Rectal smooth muscle tissue (tissue), 1 donor: ENCODE measurements around the gene ITGA7.
A peak's percentile ranks its signal among the peaks of the same experiment; 100 is the strongest.
"Not testable (repeated sequence)": the region's sequence is repeated elsewhere in the genome, so short reads cannot be mapped to it uniquely, and the experiment has no call there.

Source experiments
- H3K27ac ChIP-seq: one replicate; pipeline ENCODE4 v1.7.0; 2013; ENCODE audit warnings: low read depth, low read length, inconsistent platforms
- H3K27me3 ChIP-seq: one replicate; pipeline ENCODE4 v1.7.0; 2013; ENCODE audit warnings: low read length; ENCODE audit not compliant: control insufficient read depth, insufficient read depth
- H3K36me3 ChIP-seq: one replicate; pipeline ENCODE4 v1.7.0; 2013; ENCODE audit warnings: low read length; ENCODE audit not compliant: control insufficient read depth, insufficient read depth
- H3K4me1 ChIP-seq: one replicate; pipeline ENCODE4 v1.7.0; 2013; ENCODE audit warnings: low read length; ENCODE audit not compliant: control insufficient read depth, insufficient read depth
- H3K4me3 ChIP-seq: one replicate; pipeline ENCODE4 v1.7.0; 2013; ENCODE audit warnings: low read length
- H3K9ac ChIP-seq: one replicate; pipeline ENCODE4 v1.7.0; 2013; ENCODE audit warnings: low read length

ITGA7 gene

DNA sequence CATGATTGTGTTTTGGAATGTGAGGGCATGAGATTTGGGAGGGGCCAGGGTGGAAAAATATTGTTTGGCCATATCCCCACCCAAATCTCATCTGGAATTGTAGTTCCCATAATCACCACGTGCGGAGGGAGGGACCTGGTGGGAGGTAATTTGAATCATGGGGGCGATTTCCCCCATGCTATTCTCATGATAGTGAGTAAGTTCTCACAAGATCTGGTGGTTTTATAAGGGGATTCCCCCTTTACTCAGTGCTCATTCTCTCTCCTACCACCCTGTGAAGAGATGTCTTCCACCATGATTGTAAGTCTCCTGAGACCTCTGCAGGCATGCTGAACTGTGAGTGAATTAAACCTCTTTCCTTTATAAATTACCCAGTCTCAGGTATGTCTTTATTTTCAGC, 55.4 kb downstream of the ITGA7 start:
- H3K36me3 ChIP-seq = no peaks in the 10 kb centered on the region
- H3K4me3 ChIP-seq = no peak overlapping the region
- no peaks in the 10 kb centered on the region for H3K27me3 ChIP-seq
- no peaks in the 10 kb centered on the region for H3K4me1 ChIP-seq
- H3K27ac ChIP-seq = no peak overlapping the region
- H3K9ac ChIP-seq = no peak overlapping the region

DNA sequence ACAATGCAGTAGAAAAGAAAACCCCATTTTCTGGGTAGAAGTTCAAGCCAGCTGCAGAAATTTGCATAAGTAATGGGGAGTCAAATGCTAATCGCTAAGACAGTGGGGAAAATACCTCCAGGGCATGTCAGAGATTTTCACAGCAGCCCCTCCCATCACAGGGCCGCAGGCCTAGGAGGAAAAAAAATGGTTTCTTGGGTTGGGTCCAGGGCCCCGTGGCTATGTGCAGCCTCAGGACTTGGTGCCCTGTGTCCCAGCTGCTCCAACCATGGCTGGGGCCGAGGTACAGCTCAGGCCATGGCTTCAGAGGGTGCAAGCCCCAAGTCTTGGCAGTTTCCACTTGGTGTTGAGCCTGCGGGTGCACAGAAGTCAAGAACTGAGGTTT, 56.4 kb downstream of the ITGA7 start:
- Histone ChIP-seq H3K27ac (no peak overlapping the region), H3K4me1 (peaks cover 3% of the 10 kb centered on the region), H3K27me3 (no peaks in the 10 kb centered on the region), H3K4me3 (no peak overlapping the region), H3K36me3 (no peaks in the 10 kb centered on the region), H3K9ac (no peak overlapping the region)

DNA sequence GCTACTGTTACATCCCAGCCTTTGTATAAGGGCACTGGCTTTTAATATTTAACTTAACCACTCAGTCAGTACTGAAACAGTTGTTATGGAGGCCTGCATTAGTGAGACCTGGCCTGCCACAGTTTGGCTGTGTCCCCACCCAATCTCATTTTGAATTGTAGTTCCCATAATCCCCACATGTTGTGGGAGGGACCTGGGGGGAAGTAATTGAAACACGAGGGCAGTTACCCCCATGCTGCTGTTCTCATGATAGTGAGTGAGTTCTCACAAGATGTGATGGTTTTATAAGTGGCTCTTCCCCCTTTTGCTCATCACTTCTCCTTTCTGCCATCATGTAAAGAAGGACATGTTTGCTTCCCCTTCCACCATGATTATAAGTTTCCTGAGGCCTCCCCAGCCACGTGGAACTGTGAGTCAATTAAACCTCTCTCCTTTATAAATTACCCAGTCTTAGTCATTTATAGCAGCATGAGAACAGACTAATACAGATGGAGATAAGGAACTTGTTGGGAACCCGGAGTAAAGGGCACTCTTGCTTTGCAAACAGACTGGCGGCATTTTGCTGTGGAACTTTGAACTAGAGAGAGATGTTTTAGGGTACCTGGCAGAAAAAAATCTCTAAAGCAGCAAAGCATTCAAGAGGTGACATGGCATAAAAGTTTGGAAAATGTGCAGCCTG, 56.9 kb downstream of the ITGA7 start:
- not testable (repeated sequence) for H3K27me3 ChIP-seq, H3K36me3 ChIP-seq, H3K9ac ChIP-seq, H3K4me3 ChIP-seq, H3K27ac ChIP-seq, H3K4me1 ChIP-seq

DNA sequence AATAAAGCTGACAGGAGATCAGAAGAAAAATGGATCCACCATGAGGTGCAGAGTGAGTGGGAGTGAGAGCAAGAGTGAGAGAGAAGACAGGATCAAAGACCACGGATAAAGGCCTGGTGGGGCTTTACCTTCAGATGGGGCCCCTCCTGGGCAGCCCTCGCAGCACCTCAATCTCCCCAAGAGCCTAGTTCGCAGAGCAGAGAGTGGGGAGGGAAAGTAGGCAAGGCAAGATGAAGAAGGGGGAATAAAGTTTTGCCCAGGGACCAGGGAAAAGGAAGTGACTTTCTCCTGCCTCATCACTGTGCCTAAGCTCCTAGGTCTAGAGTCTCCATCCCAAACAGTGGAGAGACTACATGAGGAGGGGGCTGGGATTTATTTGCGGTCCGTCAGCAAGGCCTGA, 60.7 kb downstream of the ITGA7 start:
- Histone ChIP-seq H3K4me1 (peaks cover 3% of the 10 kb centered on the region), H3K9ac (no peak overlapping the region), H3K4me3 (no peak overlapping the region), H3K27me3 (no peaks in the 10 kb centered on the region), H3K36me3 (no peaks in the 10 kb centered on the region), H3K27ac (peak overlapping the region; percentile 75)

DNA sequence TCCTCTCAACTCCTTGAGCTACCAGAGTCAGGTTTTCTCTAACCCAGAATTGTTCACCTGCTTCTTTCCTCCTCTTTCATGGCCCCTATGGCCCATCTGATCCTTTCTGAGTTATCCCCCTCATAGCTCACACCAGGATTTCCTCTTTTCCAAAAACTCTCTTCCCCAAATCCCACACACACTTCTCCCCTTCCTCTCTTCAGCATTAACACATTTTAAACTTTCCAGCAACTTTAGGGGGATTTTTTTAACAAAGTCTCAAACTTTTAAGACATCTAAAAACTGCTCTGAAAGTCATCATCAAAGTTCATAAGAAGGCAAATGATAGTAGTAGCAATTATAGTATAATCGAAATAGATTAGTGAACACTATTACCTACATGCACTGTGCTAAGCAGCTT, 63.1 kb downstream of the ITGA7 start:
- H3K9ac ChIP-seq = no peak overlapping the region
- no peak overlapping the region for H3K27ac ChIP-seq

DNA sequence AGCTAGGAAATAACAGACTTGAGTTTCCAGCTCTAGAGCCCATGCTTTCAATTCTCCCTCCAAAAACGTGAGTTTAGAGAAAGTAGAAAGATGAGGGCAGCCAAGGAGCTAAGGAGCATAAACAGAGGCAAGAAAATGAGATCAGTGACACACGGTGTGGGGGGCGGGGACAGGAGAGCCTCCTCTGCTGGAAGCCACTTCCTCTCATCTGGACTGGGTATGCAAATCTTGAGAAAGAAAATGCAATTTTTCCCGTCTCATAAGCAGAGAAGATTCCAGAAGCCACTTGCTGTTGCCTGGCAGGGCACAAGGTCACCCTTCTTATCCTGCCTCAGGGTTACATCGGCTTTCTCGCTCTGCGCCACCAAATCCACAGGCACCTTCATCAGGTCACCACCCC, 65.0 kb downstream of the ITGA7 start:
- H3K36me3 ChIP-seq = no peaks in the 10 kb centered on the region
- H3K9ac ChIP-seq = no peak overlapping the region
- H3K4me3 ChIP-seq = no peak overlapping the region
- no peaks in the 10 kb centered on the region for H3K27me3 ChIP-seq
- peaks cover 3% of the 10 kb centered on the region for H3K4me1 ChIP-seq
- no peak overlapping the region for H3K27ac ChIP-seq

More for the DNA sequence above, 63.1 kb downstream of the ITGA7 start:
- peaks cover 3% of the 10 kb centered on the region for H3K4me1 ChIP-seq
- H3K36me3 ChIP-seq = no peaks in the 10 kb centered on the region
- no peaks in the 10 kb centered on the region for H3K27me3 ChIP-seq
- no peak overlapping the region for H3K4me3 ChIP-seq

DNA sequence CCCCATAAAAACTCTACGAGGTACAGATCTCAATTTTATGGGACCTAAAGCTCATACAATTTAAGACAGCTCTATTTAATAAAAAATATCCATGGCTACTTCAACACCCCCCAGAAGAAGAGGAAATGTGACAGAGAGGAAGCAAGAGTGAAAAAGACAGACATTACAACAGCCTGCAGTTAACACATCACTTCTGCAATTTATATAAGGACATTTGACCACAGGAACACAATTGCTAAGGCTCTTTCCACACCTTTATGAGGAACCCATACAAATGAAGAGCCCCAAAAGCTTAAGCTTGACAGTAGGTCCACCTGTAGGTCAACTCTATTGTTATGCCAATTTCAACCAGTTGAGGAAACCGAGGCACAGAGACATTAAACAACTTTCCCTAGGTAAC, 65.4 kb downstream of the ITGA7 start:
- Histone ChIP-seq H3K9ac (no peak overlapping the region), H3K4me3 (no peak overlapping the region), H3K4me1 (peaks cover 3% of the 10 kb centered on the region), H3K27ac (no peak overlapping the region), H3K36me3 (no peaks in the 10 kb centered on the region), H3K27me3 (no peaks in the 10 kb centered on the region)

DNA sequence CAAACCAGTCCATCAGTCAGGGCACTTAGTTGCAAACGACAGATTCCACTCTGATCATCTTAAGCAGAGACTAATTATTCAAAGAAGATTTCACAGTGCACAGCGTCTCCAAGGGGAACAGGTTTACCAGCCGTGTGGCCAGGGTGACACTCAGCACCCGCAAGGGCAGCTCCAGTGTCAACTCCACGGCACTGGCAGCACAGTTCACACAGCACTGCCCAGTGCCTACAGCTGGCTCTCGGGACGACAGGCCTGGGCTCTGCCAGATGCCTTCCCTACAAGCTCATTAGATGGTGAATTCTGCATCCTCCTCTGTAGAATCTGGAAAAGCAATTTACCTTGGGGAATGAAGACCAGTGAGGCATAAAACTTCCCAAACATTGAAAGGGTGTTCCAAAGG, 66.1 kb downstream of the ITGA7 start:
- H3K9ac ChIP-seq = no peak overlapping the region
- peaks cover 3% of the 10 kb centered on the region for H3K4me1 ChIP-seq
- no peak overlapping the region for H3K27ac ChIP-seq
- no peak overlapping the region for H3K4me3 ChIP-seq
- H3K27me3 ChIP-seq = no peaks in the 10 kb centered on the region
- no peaks in the 10 kb centered on the region for H3K36me3 ChIP-seq

DNA sequence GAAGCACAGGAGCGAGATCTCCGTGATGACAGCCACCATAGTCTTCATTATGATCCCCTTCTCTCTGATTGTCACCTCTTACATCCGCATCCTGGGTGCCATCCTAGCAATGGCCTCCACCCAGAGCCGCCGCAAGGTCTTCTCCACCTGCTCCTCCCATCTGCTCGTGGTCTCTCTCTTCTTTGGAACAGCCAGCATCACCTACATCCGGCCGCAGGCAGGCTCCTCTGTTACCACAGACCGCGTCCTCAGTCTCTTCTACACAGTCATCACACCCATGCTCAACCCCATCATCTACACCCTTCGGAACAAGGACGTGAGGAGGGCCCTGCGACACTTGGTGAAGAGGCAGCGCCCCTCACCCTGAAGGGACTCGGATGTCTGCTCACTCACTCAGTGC, 70.2 kb downstream of the ITGA7 start:
- no peak overlapping the region for H3K9ac ChIP-seq
- no peaks in the 10 kb centered on the region for H3K4me1 ChIP-seq
- H3K36me3 ChIP-seq = no peaks in the 10 kb centered on the region
- no peak overlapping the region for H3K4me3 ChIP-seq
- H3K27me3 ChIP-seq = no peaks in the 10 kb centered on the region
- H3K27ac ChIP-seq = no peak overlapping the region

DNA sequence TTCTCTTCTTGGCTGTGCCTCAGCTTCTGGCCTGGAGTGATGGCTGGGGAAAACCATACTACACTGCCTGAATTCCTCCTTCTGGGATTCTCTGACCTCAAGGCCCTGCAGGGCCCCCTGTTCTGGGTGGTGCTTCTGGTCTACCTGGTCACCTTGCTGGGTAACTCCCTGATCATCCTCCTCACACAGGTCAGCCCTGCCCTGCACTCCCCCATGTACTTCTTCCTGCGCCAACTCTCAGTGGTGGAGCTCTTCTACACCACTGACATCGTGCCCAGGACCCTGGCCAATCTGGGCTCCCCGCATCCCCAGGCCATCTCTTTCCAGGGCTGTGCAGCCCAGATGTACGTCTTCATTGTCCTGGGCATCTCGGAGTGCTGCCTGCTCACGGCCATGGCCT, 70.9 kb downstream of the ITGA7 start, which contains the start of gene OR10P1:
OR10P1 (plus strand) TSS at position 40 of the 400 bp plus-strand sequence; CDS start at position 40, 0 bp downstream.
- Histone ChIP-seq H3K27me3 (no peaks in the 10 kb centered on the region), H3K27ac (no peak within 1 kb of the TSS), H3K4me1 (no peaks in the 10 kb centered on the region), H3K4me3 (no peak within 1 kb of the TSS), H3K36me3 (no peaks in the 10 kb centered on the region), H3K9ac (no peak within 1 kb of the TSS)

DNA sequence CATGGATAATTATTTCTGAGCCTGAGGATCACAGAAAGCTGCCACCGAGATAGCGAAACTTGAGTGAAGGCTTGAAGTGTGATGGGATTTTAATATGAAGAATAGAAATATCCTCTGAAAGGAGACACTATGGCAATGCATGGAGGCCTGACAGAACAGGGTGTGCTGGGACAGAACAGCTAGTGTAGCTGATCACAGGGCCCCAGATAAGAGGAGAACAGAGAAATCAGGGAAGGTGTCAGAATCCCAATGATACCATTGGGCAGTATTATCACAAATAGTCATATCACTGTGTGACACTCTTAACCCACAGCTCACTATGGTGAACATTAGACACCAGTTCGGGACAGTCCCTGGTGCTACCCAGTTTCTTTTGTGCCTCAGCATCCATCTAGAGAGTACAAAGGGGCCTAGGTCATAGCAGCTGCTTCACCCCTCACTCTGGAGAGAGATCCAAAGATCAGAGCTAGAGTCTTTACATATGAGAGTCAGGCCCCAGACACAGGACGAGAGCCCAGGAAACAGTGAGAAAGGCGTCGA, 71.5 kb downstream of the ITGA7 start:
- Histone ChIP-seq H3K27ac (no peak overlapping the region), H3K27me3 (no peaks in the 10 kb centered on the region)

More for the DNA sequence above, 71.5 kb downstream of the ITGA7 start:
- no peak overlapping the region for H3K4me3 ChIP-seq
- no peak overlapping the region for H3K9ac ChIP-seq
- no peaks in the 10 kb centered on the region for H3K36me3 ChIP-seq
- no peaks in the 10 kb centered on the region for H3K4me1 ChIP-seq
